Aortic smooth muscle cell (primary cell): ENCODE data around the gene ZNF718. TPM values are rescaled to one million over a fixed set of nuclear protein-coding genes. Genes with fewer than 3 reads are reported as not detected.

Experiments
- total RNA-seq: library from RNA; depleted of rRNA; stranded (reverse); fragments of >200 nt; gene quantifications from 2 replicates; pipeline ENCODE4 v1.2.3, GENCODE V29; 2014

ZNF718 gene
- total RNA-seq = 3.0 and 5.5 TPM in 2 replicates

GRCh38 chr4:124275-125081 lies at the start of gene ZNF718:
Gene ZNF718 (plus strand): TSS chr4:124501. CDS start chr4:124671, 170 bp downstream.

Other genes with a start within 250 kb of the ZNF718 start
- gene ZNF595, start 71.2 kb upstream of the ZNF718 start, total RNA-seq = 7.9 and 8.4 TPM in 2 replicates
- gene ZNF732, start 181.0 kb downstream of the ZNF718 start, total RNA-seq = 0.31 and 0.66 TPM in 2 replicates
- 8.0 and 9.4 TPM in 2 replicates for gene ZNF141, start 213.3 kb downstream of the ZNF718 start, total RNA-seq